ENCODE measurements around the gene PARP16.
"Not testable (repeated sequence)": the region's sequence is repeated elsewhere in the genome, so short reads cannot be mapped to it uniquely, and the experiment has no call there.

The PARP16 gene

DNA sequence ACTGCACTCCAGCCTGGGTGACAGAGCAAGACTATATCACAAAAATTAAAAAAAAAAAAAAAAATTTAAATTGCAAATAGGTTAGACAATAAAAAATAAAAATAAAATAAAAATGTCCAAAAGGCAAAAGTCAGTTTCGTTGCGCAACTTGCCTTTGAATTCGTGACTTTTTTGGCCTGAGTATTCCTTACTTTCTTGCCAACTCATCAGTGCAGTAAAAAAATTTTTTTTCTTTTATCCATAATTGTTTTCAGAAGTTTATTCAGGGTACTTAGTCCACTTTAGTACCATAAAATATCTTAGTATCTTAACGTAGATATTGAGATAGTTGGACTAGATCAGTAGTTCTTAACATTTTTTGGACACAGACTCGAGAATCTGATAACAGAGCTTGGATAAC, 53.0 kb downstream of the PARP16 start:
- DNase-seq (ENCODE audit: low spot score) = no peak

DNA sequence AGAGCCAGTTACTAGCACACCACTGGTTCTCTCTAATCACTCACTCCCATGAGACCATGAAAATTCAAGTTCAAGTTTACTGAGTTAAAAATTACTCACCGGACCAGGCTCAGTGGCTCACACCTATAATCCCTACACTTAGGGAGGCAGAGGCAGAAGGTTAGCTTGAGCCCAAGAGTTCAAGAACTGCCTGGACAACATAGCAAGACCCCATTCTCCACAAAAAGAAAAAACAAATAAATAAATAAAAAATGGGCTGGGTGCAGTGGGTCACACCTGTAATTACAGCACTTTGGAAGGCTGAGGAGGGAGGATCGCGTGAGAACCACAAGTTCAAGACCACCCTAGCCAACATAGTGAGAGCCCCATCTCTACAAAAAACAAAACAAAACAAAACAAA, 54.2 kb downstream of the PARP16 start:
- no peak for DNase-seq (ENCODE audit: low spot score)

DNA sequence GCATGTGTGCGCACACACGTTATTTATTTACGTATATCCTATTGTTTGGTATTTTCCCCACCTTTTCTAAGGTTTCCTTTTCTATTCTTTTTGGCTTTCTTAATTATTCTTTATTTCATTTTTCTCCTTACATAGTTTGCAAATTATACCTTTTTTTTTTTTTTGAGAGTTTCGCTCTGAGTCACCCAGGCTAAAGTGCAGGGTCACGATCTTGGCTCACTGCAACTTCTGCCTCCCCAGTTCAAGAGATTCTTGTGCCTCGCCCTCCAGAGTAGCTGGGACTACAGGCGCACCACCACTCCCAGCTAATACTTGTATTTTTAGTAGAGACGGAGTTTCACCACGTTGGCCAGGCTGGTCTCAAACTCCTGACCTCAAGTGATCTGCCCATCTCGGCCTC, 55.4 kb downstream of the PARP16 start:
- DNase-seq (ENCODE audit: low spot score) = no peak

GRCh38 chr15:65226901-65227300, 59.8 kb downstream of the PARP16 start:
- DNase-seq (ENCODE audit: low spot score) = not testable (repeated sequence)

GRCh38 chr15:65226221-65226620, 60.5 kb downstream of the PARP16 start:
- no peak for DNase-seq (ENCODE audit: low spot score)

DNA sequence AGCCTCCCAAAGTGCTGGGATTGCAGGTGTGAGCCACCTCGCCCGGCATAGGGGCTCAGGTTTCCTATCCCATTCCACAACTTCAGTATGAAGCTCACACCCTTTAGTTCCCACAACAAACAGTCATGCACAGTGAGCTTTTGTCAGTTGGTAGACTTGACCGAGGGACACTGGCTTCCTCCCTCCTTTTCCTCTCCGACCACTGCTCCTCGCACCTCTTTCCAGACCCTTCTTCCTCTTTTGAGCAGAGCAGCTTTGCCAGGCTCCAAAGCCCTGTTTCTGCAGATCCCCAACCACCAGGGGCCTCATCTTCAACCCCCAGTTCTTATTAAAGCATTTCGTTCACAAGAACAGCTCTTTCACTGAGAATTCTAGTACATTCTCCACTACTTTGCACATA, 62.7 kb downstream of the PARP16 start:
- DNase-seq (ENCODE audit: low spot score) = no peak

DNA sequence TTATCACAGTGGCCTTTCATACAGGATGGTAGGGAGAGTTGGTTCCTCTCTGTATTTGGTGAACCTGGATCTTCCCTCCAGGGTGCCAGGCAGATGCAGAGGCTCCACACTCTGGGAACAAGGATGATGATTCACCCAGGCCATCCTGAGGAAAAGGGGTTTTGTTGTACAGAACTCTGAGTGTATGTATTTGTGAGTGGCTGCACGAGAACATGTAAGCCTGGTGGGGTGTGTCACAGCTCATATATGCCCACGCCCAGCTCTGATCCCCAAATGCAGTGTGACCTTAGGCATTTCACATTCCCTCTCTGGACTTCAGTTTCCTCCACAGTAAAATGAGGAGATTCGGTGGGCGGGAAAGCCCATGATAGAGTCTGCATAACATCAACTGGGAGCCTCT, 63.8 kb downstream of the PARP16 start:
- DNase-seq (ENCODE audit: low spot score) = no peak

- no peak for DNase-seq (ENCODE audit: low spot score)
These were observed 65.0 kb downstream of the PARP16 start for GRCh38 chr15:65221697-65222096.

DNA sequence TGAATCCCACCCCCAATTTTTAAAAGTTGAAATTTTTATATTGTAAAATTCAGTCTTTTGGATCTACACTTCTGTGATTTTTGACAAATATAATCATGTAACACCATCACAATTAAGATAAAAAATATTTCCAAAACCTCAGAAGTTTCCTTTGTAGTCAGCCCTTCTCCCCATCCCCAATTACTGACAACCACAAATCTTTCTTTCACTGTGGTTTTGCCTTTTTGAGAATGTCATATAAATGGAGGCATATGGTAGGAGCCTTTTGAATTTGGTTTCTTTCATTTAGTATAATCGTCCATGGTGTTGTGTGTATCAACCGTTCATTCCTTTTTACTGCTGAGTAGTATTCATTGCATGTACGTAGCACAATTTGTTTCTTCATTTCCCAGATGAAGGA, 67.5 kb downstream of the PARP16 start:
- DNase-seq (ENCODE audit: low spot score) = no peak

- no peak for DNase-seq (ENCODE audit: low spot score)
These were observed 68.9 kb downstream of the PARP16 start for GRCh38 chr15:65217526-65218482.

DNA sequence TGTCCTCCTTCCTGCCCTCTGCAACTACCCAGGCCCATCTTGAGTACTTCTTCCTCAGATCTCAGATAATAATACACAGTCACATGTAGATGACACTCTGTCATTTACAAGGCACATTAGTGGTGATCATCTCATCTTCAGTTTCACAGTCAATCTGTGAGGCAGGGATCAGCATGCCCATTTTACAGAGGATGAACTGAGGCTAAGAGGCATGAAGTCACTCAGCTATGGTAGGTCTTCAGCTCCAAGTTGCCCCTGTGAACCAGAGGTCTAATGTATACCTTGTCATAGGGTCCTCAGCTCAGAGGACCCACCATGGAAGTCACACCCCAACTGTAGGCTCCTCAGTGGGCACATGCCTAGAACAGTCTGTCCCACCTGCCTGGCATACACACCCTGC, 71.2 kb downstream of the PARP16 start:
- DNase-seq (ENCODE audit: low spot score) = no peak

GRCh38 chr15:65214010-65214409, 72.7 kb downstream of the PARP16 start:
- no peak for DNase-seq (ENCODE audit: low spot score)

GRCh38 chr15:65213241-65213640, 73.4 kb downstream of the PARP16 start:
- DNase-seq (ENCODE audit: low spot score) = no peak

DNA sequence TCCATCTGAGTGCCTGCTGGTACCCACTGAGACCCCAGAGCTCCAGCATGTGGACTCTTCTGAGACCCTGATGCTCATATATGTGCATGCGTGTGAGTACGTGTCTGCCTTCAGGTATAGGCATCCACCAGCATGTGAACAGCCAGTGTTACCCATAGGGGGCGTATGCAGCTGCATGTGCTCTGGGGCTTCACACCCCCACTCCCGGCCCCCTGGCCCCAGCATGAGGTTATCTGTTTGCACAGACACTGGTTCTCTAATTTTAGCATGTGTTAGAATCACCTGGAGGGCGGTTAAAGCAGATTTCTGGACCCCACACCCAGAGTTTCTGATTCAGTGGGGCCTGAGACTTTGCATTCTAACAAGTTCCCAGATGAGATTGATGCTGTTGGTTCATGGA, 74.6 kb downstream of the PARP16 start:
- DNase-seq (ENCODE audit: low spot score) = peak; percentile 78

DNA sequence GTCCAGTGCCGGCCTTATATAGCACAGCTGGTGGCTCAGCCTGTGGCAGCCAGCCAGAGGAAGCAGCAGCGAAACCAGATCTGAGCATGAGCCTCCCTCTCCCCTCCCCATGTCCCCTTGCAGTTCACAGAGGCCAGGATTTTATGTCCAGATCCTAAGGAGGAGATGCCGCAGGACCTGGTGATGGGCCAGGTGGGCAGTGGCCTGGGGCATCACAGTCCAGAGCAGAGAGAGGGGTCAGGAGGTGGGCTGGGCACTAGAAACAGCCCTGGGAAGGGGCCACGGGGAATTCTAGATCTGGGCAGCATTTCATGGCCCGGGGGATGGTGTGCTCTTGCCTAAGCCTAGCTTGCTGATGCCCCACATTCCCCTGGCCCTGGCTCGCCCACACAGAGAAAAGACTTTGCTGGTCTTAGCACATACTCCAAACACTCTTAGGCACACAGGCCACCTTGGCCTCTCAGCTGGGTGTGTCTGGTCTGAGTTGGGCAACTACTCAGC, 75.2 kb downstream of the PARP16 start:
- DNase-seq (ENCODE audit: low spot score) = no peak

DNA sequence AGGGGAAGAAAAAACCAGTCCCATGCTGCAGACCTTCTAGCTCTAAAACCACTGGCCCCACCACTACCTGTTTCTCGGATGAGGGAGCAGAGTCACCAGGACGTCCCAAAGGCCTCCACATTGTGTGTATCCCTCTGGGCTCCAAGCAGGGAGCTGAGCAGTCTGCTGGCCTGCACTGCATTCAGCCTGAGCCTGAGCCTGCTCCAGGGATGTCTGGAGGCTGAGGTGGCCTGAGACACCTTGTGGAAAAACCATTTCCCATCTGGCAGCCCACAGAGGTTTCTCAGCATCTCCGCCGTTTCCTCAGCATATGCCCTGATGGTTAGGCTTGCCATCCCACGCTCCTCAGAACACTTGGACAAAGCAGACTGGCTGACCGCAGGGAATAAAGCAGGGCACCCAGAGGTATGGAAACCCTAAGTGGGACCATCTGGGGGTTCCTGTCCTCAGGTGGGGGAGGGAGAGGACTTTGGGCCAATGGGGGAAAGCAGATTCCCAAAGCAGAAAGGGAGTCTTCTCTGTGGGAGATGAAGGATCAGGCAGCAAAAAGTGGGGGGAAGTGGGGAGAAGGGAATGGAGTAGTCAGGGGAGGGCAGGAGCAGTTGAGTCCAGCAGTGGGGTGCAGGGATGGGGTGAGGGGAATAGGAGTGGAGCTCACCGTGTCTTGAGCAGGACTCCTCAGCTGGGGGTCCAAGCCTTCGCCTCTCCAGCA, 75.8 kb downstream of the PARP16 start, which contains the start of gene CILP:
TSS of gene CILP (minus strand) at position 704 of the 712 bp plus-strand sequence. CDS start 1,718 bp downstream, outside the sequence.
- no peak for DNase-seq (ENCODE audit: low spot score)

DNA sequence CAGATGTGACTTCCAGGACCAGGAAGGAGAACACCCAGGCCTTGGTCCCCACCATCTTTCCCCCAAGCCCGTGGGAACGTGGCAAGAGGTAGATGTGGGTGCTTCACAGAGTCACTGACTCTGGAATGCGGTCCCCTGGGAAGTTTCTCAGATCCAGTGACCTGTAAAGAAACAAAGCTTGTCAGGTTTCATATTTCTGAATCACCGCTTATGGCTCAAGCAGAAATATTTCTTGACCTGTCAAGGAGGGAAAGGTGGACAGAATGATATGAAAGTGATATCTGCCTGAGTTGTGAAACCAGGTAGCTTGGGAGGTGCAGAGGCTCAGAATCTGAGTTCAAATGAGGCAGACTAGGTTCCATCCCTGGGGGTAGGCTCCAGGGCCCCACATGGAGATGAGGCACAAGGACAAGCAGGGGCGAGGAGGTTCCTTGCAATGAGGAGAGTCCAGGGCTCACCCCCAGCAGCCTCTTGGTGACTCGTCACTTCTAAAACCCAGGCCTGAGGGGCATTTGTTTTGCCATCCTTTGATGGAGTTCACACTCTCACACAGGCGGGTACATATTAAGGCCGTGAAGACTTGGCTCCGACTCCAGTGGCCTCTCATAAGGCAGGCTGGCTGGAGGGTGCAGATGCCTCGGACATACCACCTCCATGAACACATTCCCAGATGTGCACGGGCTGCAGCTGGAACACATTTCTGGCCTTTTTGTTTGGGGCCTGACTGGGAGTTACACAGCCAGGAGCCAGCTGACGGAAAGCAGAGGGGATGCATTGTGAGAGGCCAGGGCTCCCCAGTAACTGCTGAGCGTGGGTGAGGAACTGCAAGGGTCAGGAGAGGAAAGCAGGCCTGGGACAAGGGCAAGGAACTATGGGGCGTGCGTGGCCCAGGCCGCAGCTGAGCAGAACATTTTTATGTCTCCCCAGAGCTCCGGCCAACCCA, 76.7 kb downstream of the PARP16 start:
- no peak for DNase-seq (ENCODE audit: low spot score)

- DNase-seq (ENCODE audit: low spot score) = no peak
These were observed 78.0 kb downstream of the PARP16 start for GRCh38 chr15:65208647-65209046.

Data from NAMALWA (cell line).